HepG2 (cell line): ENCODE data around the gene PTGES3. TPM values are rescaled to one million over a fixed set of nuclear protein-coding genes. Genes with fewer than 3 reads are reported as not detected.

Experiments
- AHR ChIP-seq: IDR thresholded peaks from 2 replicates; pipeline ENCODE4 v1.6.1; 2018; ENCODE audit warnings: missing genetic modification reagents, missing compliant biosample characterization
- AKNA ChIP-seq: sonication (generic); formaldehyde crosslinking; IDR thresholded peaks from 2 replicates; pipeline ENCODE4 v1.4.0; 2020; ENCODE audit warnings: missing genetic modification reagents, borderline replicate concordance
- BHLHE40 ChIP-seq: IDR thresholded peaks from 2 replicates; pipeline ENCODE4 v1.6.1; 2011; ENCODE audit warnings: low read length, improper control_type of control experiment
- CEBPG ChIP-seq: IDR thresholded peaks from 2 replicates; pipeline ENCODE4 v1.6.1; 2016
- CEBPZ ChIP-seq: IDR thresholded peaks from 2 replicates; pipeline ENCODE4 v1.6.1; 2012; ENCODE audit warnings: low read length, improper control_type of control experiment
- GATAD2A ChIP-seq: IDR thresholded peaks from 2 replicates; pipeline ENCODE4 v1.6.1; 2016
- KDM4B ChIP-seq: sonication (generic); formaldehyde crosslinking; IDR thresholded peaks from 2 replicates; pipeline ENCODE4 v1.4.0; 2020; ENCODE audit warnings: missing genetic modification reagents
- NCOA2 ChIP-seq: sonication (generic); formaldehyde crosslinking; IDR thresholded peaks from 2 replicates; pipeline ENCODE4 v1.8.0; 2022; ENCODE audit warnings: inconsistent platforms
- NONO ChIP-seq, 2 experiments: fragments of 450-650 bp in 1 of 2; sonication (generic) in 1 of 2; formaldehyde crosslinking in 1 of 2; IDR thresholded peaks in 1 of 2; conservative IDR thresholded peaks in 1 of 2; 2 replicates each; pipeline versions ENCODE4 v1.6.1 to v1.8.0; 2017 to 2022; ENCODE audit warnings: mild to moderate bottlenecking in 1 of 2, missing genetic modification reagents in 1 of 2, moderate library complexity in 1 of 2
- POLR2G ChIP-seq: fragments of 200-400 bp; formaldehyde crosslinking; IDR thresholded peaks from 2 replicates; pipeline ENCODE4 v1.6.1; 2018; ENCODE audit warnings: mild to moderate bottlenecking, low read depth, low read length, moderate library complexity
- SMAD9 ChIP-seq: sonication (generic); formaldehyde crosslinking; IDR thresholded peaks from 2 replicates; pipeline ENCODE4 v1.5.1; 2020; ENCODE audit warnings: mild to moderate bottlenecking, missing genetic modification reagents
- SOX5 ChIP-seq: IDR thresholded peaks from 2 replicates; pipeline ENCODE4 v1.6.1; 2016; ENCODE audit warnings: borderline replicate concordance
- SSRP1 ChIP-seq: IDR thresholded peaks from 2 replicates; pipeline ENCODE4 v1.6.1; 2016; ENCODE audit warnings: control low read depth
- TBX2 ChIP-seq: sonication (generic); formaldehyde crosslinking; IDR thresholded peaks from 2 replicates; pipeline ENCODE4 v1.5.0; 2020; ENCODE audit warnings: missing genetic modification reagents, mild to moderate bottlenecking, borderline replicate concordance
- ZBTB7A ChIP-seq: sonication (generic); formaldehyde crosslinking; IDR thresholded peaks from 2 replicates; pipeline ENCODE4 v1.8.0; 2022; ENCODE audit warnings: mild to moderate bottlenecking, missing genetic modification reagents
- ZNF546 ChIP-seq: sonication (generic); formaldehyde crosslinking; conservative IDR thresholded peaks from 2 replicates; pipeline ENCODE4 v1.8.1; 2023; ENCODE audit warnings: mild to moderate bottlenecking, missing genetic modification reagents
- ZNF761 ChIP-seq: sonication (generic); formaldehyde crosslinking; conservative IDR thresholded peaks from 2 replicates; pipeline ENCODE4 v1.4.0; 2020; ENCODE audit warnings: mild to moderate bottlenecking, missing genetic modification reagents
- ZNF766 ChIP-seq: sonication (generic); formaldehyde crosslinking; IDR thresholded peaks from 2 replicates; pipeline ENCODE4 v1.5.0; 2020; ENCODE audit warnings: missing genetic modification reagents, borderline replicate concordance
- ZNF784 ChIP-seq: sonication (generic); formaldehyde crosslinking; IDR thresholded peaks from 2 replicates; pipeline ENCODE4 v1.5.1; 2020; ENCODE audit warnings: missing genetic modification reagents, mild to moderate bottlenecking, borderline replicate concordance
- ZNF883 ChIP-seq: sonication (generic); formaldehyde crosslinking; IDR thresholded peaks from 2 replicates; pipeline ENCODE4 v1.5.1; 2020; ENCODE audit warnings: mild to moderate bottlenecking, missing genetic modification reagents; ENCODE audit errors: not compliant biosample characterization
- ZNF891 ChIP-seq: sonication (generic); formaldehyde crosslinking; IDR thresholded peaks from 2 replicates; pipeline ENCODE4 v1.5.0; 2020; ENCODE audit warnings: mild to moderate bottlenecking, missing genetic modification reagents
- ZSCAN22 ChIP-seq: sonication (generic); formaldehyde crosslinking; IDR thresholded peaks from 2 replicates; pipeline ENCODE4 v1.4.0; 2020; ENCODE audit warnings: mild to moderate bottlenecking, missing genetic modification reagents
- polyA plus RNA-seq, 8 experiments: library from polyadenylated mRNA; depleted of rRNA in 3 of 8; stranded (reverse) in 7 of 8; unstranded in 1 of 8; fragments of >200 nt; fragmentation: Illumina TruSeq in 4 of 8; extraction: Trizol in 4 of 8; gene quantifications; 2 replicates each; pipeline versions ENCODE4 v1.2.1 to v1.2.3, GENCODE V29; 2011 to 2016; ENCODE audit warnings: low read depth in 4 of 8, missing spikeins in 1 of 8, mixed read lengths in 1 of 8; ENCODE audit not compliant: insufficient read depth in 1 of 8
- total RNA-seq, 5 experiments: library from RNA; depleted of rRNA; stranded (reverse); fragments of >200 nt; fragmentation: Illumina TruSeq; extraction: Trizol; gene quantifications; 2 replicates each; pipeline ENCODE4 v1.2.3, GENCODE V29; 2016; ENCODE audit warnings: low read depth in 1 of 5

The PTGES3 gene
- total and polyA plus RNA-seq, 2 of the 13 experiments (the other 11 are each of a cell fraction or from before 2014, with no cell fraction given) = 54.4 to 159 TPM

- TF ChIP-seq AHR (no peak), ZBTB7A (no peak), AKNA (CRISPR knock-in tag) (no peak), BHLHE40 (no peak), ZSCAN22 (CRISPR knock-in tag) (no peak), SOX5 (CRISPR knock-in tag) (peak; percentile 66), ZNF891 (CRISPR knock-in tag) (no peak), ZNF784 (CRISPR knock-in tag) (no peak; the same call in 1 of the 2 replicates), ZNF883 (CRISPR knock-in tag) (no peak), ZNF761 (CRISPR knock-in tag) (0 out of 2 replicates have a peak, but pooled peaks have one; percentile 46), CEBPZ (no peak), SMAD9 (CRISPR knock-in tag) (no peak), SSRP1 (CRISPR knock-in tag) (no peak), TBX2 (peak; percentile 67), CEBPG (CRISPR knock-in tag) (peak; percentile 16; the same call in 1 of the 2 replicates), KDM4B (CRISPR knock-in tag) (peak; percentile 84; the same call in 1 of the 2 replicates), NCOA2 (CRISPR knock-in tag) (no peak), ZNF546 (CRISPR knock-in tag) (no peak), ZNF766 (no peak), NONO (IDR thresholded peaks at IDR 0.05) (no peak), NONO (CRISPR knock-in tag; conservative IDR thresholded peaks at IDR 0.05) (peak; percentile 50; the same call in 1 of the 2 replicates), POLR2G (peak; percentile 73), GATAD2A (peak; percentile 82)
Measured at GRCh38 chr12:56636675-56637540, 51.2 kb downstream of the PTGES3 start (continued).
